Central memory CD8-positive, alpha-beta T cell (primary cell): ENCODE measurements around the gene PIWIL4.
"Not testable (repeated sequence)": the region's sequence is repeated elsewhere in the genome, so short reads cannot be mapped to it uniquely, and the experiment has no call there.

Source experiments
- ATAC-seq: fragments of 150-1000 bp; cut with Tn5 transposase; replicated peaks from 2 replicates; pipeline ENCODE4 v1.10.0; 2022; ENCODE audit warnings: mild to moderate bottlenecking, moderate FRiP score, moderate number of reproducible peaks; ENCODE audit not compliant: poor library complexity, severe bottlenecking; ENCODE audit errors: extremely low read depth
- DNase-seq, 2 donors: peaks; one replicate each; pipeline ENCODE4 v3.0.0; 2021; ENCODE audit warnings: low spot score in 2 of 2
- H3K27ac Mint-ChIP-seq: one replicate; pipeline ENCODE4 v1.8.0; 2022; ENCODE audit warnings: low read depth, mild to moderate bottlenecking, moderate library complexity, mixed read lengths
- H3K27me3 Mint-ChIP-seq: one replicate; pipeline ENCODE4 v1.8.0; 2022; ENCODE audit warnings: mixed read lengths
- H3K36me3 Mint-ChIP-seq: one replicate; pipeline ENCODE4 v1.8.0; 2022; ENCODE audit warnings: mild to moderate bottlenecking, moderate library complexity, mixed read lengths; ENCODE audit not compliant: insufficient read depth
- H3K4me1 Mint-ChIP-seq: one replicate; pipeline ENCODE4 v1.8.0; 2022; ENCODE audit warnings: mixed read lengths
- H3K4me3 Mint-ChIP-seq: one replicate; pipeline ENCODE4 v1.8.0; 2022; ENCODE audit warnings: mild to moderate bottlenecking, moderate library complexity, mixed read lengths
- H3K9me3 Mint-ChIP-seq: one replicate; pipeline ENCODE4 v1.8.0; 2022; ENCODE audit warnings: mixed read lengths

The PIWIL4 gene

DNA sequence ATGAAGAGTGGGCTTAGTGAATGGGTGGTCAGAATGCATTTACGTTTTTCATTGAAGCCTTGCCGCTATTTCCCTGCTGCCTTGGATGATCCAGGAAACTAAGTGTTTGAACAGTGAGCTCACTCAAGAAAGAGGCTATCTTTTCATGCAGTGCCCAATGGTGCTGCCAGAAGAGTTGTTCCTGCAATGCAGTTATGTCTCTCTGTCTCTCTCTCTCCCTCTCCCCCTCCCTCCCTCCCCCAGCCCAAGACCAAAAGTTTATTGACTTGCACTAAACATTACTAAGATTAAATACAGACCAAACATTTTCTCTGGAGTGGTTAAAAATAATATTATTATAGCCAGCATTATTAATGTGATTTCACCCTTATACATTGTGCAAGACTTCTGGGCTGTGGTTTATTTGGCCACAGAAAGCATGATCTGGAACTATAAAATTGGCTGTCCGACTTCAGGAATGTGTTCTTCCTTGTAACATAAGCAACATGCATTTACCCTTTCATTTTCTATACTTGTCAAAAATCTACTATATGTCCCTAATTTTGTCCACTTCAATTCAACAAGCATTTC lies 30.1 kb upstream of the PIWIL4 start:
- Mint-ChIP-seq H3K27me3 (peaks cover 69% of the 10 kb centered on the region), H3K4me3 (no peak overlapping the region), H3K4me1 (no peaks in the 10 kb centered on the region), H3K9me3 (no peaks in the 10 kb centered on the region), H3K27ac (no peak overlapping the region), H3K36me3 (no peaks in the 10 kb centered on the region)
- no peak for ATAC-seq
- DNase-seq = no peak

DNA sequence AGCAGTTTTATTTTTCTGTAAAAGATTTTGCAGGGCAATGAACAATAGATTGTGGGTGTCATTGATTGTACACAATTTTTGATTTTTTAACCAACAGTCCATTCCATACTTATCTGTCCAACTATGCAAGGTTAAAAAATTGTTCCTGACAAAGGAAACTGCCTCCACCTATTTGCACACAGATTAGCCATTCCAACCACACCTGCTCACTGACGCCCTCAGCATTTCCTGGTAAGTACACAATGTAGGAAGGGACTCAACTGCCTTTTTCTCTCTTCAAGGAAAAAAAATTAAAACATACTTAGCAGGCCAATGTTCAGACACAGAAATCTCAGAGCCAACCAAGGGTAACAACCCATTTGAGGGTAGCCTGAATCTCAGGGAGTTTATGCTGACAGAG lies 27.7 kb upstream of the PIWIL4 start:
- peaks cover 4% of the 10 kb centered on the region for H3K36me3 Mint-ChIP-seq
- H3K4me1 Mint-ChIP-seq = peaks cover 14% of the 10 kb centered on the region
- H3K27me3 Mint-ChIP-seq = peaks cover 46% of the 10 kb centered on the region

DNA sequence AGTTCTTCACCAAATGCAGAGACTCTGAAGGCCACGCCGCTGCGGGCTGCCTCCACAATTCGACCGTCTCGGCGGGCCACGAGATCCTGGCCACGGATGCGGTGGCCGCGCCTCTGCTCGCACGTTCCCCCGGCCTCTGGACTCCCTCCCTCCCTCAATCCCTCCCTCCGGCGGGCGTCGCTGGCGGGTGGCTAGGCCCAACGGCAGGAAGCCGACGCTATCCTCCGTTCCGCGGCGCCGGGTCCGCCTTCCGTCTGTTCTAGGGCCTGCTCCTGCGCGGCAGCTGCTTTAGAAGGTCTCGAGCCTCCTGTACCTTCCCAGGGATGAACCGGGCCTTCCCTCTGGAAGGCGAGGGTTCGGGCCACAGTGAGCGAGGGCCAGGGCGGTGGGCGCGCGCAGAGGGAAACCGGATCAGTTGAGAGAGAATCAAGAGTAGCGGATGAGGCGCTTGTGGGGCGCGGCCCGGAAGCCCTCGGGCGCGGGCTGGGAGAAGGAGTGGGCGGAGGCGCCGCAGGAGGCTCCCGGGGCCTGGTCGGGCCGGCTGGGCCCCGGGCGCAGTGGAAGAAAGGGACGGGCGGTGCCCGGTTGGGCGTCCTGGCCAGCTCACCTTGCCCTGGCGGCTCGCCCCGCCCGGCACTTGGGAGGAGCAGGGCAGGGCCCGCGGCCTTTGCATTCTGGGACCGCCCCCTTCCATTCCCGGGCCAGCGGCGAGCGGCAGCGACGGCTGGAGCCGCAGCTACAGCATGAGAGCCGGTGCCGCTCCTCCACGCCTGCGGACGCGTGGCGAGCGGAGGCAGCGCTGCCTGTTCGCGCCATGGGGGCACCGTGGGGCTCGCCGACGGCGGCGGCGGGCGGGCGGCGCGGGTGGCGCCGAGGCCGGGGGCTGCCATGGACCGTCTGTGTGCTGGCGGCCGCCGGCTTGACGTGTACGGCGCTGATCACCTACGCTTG lies 23.2 kb upstream of the PIWIL4 start, which contains the start of gene FUT4:
TSS of gene FUT4 (plus strand) at position 227 of the 951 bp plus-strand sequence. CDS start at position 440, 213 bp downstream.
- Mint-ChIP-seq H3K36me3 (peaks cover 9% of the 10 kb centered on the region), H3K27ac (peak within 1 kb of the TSS; percentile 99), H3K4me1 (peaks cover 38% of the 10 kb centered on the region), H3K4me3 (peak within 1 kb of the TSS; percentile 98), H3K27me3 (peaks cover 12% of the 10 kb centered on the region), H3K9me3 (no peaks in the 10 kb centered on the region)
- ATAC-seq (peak; percentile 75), DNase-seq (peak; percentile 43 to 54)

More for the DNA sequence above, 27.7 kb upstream of the PIWIL4 start:
- DNase-seq = no peak
- H3K4me3 Mint-ChIP-seq = no peak overlapping the region
- no peak overlapping the region for H3K27ac Mint-ChIP-seq
- ATAC-seq = no peak
- no peaks in the 10 kb centered on the region for H3K9me3 Mint-ChIP-seq

DNA sequence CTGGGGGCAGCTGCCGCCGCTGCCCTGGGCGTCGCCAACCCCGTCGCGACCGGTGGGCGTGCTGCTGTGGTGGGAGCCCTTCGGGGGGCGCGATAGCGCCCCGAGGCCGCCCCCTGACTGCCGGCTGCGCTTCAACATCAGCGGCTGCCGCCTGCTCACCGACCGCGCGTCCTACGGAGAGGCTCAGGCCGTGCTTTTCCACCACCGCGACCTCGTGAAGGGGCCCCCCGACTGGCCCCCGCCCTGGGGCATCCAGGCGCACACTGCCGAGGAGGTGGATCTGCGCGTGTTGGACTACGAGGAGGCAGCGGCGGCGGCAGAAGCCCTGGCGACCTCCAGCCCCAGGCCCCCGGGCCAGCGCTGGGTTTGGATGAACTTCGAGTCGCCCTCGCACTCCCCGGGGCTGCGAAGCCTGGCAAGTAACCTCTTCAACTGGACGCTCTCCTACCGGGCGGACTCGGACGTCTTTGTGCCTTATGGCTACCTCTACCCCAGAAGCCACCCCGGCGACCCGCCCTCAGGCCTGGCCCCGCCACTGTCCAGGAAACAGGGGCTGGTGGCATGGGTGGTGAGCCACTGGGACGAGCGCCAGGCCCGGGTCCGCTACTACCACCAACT lies 22.4 kb upstream of the PIWIL4 start:
- ATAC-seq (no peak), DNase-seq (peak in 1 of 2 donors; percentile 12)
- Mint-ChIP-seq H3K4me1 (peaks cover 39% of the 10 kb centered on the region), H3K27ac (peak overlapping the region; percentile 44), H3K4me3 (peak overlapping the region; percentile 98), H3K27me3 (peaks cover 6% of the 10 kb centered on the region), H3K36me3 (peaks cover 10% of the 10 kb centered on the region), H3K9me3 (no peaks in the 10 kb centered on the region)

DNA sequence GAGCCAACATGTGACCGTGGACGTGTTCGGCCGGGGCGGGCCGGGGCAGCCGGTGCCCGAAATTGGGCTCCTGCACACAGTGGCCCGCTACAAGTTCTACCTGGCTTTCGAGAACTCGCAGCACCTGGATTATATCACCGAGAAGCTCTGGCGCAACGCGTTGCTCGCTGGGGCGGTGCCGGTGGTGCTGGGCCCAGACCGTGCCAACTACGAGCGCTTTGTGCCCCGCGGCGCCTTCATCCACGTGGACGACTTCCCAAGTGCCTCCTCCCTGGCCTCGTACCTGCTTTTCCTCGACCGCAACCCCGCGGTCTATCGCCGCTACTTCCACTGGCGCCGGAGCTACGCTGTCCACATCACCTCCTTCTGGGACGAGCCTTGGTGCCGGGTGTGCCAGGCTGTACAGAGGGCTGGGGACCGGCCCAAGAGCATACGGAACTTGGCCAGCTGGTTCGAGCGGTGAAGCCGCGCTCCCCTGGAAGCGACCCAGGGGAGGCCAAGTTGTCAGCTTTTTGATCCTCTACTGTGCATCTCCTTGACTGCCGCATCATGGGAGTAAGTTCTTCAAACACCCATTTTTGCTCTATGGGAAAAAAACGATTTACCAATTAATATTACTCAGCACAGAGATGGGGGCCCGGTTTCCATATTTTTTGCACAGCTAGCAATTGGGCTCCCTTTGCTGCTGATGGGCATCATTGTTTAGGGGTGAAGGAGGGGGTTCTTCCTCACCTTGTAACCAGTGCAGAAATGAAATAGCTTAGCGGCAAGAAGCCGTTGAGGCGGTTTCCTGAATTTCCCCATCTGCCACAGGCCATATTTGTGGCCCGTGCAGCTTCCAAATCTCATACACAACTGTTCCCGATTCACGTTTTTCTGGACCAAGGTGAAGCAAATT lies 21.7 kb upstream of the PIWIL4 start:
- ATAC-seq (no peak), DNase-seq (no peak)
- peaks cover 47% of the 10 kb centered on the region for H3K4me1 Mint-ChIP-seq
- no peaks in the 10 kb centered on the region for H3K9me3 Mint-ChIP-seq
- H3K4me3 Mint-ChIP-seq = peak overlapping the region; percentile 98
- peak overlapping the region; percentile 44 for H3K27ac Mint-ChIP-seq
- peaks cover 10% of the 10 kb centered on the region for H3K36me3 Mint-ChIP-seq
- no peaks in the 10 kb centered on the region for H3K27me3 Mint-ChIP-seq

DNA sequence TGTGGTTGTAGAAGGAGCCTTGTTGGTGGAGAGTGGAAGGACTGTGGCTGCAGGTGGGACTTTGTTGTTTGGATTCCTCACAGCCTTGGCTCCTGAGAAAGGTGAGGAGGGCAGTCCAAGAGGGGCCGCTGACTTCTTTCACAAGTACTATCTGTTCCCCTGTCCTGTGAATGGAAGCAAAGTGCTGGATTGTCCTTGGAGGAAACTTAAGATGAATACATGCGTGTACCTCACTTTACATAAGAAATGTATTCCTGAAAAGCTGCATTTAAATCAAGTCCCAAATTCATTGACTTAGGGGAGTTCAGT lies 21.1 kb upstream of the PIWIL4 start:
- Mint-ChIP-seq H3K27ac (no peak overlapping the region), H3K36me3 (peaks cover 10% of the 10 kb centered on the region), H3K27me3 (no peaks in the 10 kb centered on the region), H3K4me1 (peaks cover 49% of the 10 kb centered on the region), H3K4me3 (peak overlapping the region; percentile 98), H3K9me3 (no peaks in the 10 kb centered on the region)
- DNase-seq = no peak
- ATAC-seq = no peak

DNA sequence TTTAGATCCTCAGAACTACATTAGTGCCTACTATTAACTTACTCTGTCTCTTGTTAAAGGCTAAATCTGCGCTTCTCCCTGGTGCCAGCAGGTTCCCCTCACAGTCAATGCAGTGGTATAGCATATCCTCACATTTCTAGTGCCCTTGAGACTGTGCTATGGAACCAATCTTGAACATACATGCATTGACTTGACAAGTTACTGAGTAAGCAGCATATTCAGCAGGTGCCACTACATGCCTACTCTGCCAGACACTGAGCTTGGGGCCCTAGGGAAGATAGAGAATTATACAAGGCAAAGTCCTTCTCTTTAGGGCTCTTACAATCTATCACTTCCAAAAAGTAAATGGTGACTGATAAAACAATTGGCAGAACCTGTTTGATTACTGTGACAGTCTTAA lies 20.3 kb upstream of the PIWIL4 start:
- ATAC-seq (no peak), DNase-seq (no peak)
- Mint-ChIP-seq H3K9me3 (no peaks in the 10 kb centered on the region), H3K4me1 (peaks cover 49% of the 10 kb centered on the region), H3K27me3 (no peaks in the 10 kb centered on the region), H3K4me3 (peak overlapping the region; percentile 98), H3K36me3 (peaks cover 12% of the 10 kb centered on the region), H3K27ac (no peak overlapping the region)

DNA sequence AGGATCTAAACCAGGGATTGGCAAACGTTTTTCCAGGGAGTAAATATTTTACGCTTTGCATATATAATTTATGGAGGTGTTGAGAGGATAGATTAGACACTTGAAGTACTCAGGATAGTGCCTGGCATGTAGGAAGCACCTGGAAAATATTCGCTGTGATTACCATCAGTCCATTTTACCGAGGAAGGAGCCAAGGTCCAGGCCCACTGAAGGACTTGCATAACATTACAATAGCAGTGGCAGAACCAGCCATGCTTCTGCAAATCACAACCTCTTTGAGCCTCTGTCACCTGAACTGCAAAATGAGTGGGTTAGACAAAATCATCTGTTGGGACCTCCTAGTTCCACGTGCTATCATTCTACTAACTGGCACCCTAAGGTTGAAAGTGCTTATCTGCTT lies 18.0 kb upstream of the PIWIL4 start:
- Mint-ChIP-seq H3K9me3 (no peaks in the 10 kb centered on the region), H3K4me1 (peaks cover 35% of the 10 kb centered on the region), H3K4me3 (no peak overlapping the region), H3K36me3 (peaks cover 9% of the 10 kb centered on the region), H3K27ac (no peak overlapping the region), H3K27me3 (no peaks in the 10 kb centered on the region)
- no peak for DNase-seq
- ATAC-seq = no peak

DNA sequence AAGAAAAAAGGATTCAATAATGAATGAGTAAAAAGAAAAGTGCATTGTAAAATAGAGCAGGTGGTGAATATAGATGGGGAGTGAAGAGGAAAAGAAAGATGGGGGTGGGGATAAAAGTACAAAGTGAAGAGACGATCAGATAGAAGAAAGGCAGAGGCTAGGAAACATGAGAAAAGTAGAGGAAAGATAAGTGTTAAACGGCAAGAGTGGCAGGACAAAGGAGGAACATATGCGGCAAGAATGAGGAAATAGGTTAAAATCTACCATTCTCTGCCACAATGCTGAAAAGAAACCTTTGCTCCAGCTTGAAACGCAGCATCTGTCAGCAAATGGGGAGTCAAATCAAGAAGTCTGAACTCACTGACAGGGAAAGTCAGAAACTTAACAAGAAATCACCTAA lies 16.7 kb upstream of the PIWIL4 start:
- no peak for DNase-seq
- Mint-ChIP-seq H3K9me3 (no peaks in the 10 kb centered on the region), H3K27ac (no peak overlapping the region), H3K36me3 (peaks cover 7% of the 10 kb centered on the region), H3K27me3 (no peaks in the 10 kb centered on the region), H3K4me1 (peaks cover 32% of the 10 kb centered on the region), H3K4me3 (no peak overlapping the region)
- no peak for ATAC-seq

DNA sequence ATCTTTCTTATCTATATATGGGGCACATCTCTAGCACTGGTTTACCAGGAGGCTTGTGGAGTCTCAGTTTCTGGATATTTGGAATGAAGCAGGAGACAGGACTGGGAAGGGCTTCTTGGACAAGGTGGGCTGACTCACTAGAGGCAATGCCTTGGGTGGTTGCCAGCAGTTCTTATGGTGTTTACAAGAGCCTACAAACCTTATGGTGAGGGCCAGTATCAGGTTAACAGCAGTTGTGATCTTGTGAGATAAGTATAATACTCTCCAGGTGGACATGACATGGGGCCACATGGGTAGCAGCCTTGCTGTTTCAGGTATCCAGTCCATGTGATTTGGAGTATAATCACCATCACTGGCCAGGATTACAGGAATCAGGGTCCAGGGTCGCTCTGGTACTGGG lies 13.2 kb upstream of the PIWIL4 start:
- Mint-ChIP-seq H3K4me1 (peaks cover 19% of the 10 kb centered on the region), H3K9me3 (no peaks in the 10 kb centered on the region), H3K27me3 (no peaks in the 10 kb centered on the region), H3K27ac (no peak overlapping the region), H3K4me3 (no peak overlapping the region), H3K36me3 (peaks cover 4% of the 10 kb centered on the region)
- no peak for DNase-seq
- ATAC-seq = no peak

DNA sequence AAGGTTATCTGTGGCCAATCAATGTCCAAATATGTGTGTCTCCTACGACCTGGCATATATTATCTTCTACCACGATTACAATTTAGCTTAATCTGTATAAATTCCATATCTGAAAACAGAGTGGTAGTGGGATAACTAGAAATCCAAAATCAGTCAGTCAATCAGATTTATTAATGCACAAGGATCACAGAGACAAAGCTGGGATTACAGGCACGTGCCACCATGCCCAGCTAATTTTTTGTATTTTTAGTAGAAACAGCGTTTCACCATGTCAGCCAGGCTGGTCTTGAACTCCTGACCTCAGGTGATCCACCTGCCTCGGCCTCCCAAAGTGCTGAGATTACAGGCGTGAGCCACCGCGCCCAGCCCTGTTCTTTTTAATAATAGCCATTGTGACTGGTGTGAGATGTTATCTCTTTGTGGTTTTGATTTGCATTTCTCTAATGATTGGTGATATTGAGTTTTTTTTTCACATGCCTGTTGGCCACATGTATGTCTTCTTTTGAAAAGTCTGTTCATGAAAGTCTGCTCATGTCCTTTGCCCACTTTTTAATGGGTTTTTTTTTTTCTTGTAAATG lies 11.3 kb upstream of the PIWIL4 start:
- not testable (repeated sequence) for DNase-seq, H3K4me3 Mint-ChIP-seq, ATAC-seq, H3K27ac Mint-ChIP-seq, H3K9me3 Mint-ChIP-seq, H3K36me3 Mint-ChIP-seq, H3K4me1 Mint-ChIP-seq, H3K27me3 Mint-ChIP-seq

DNA sequence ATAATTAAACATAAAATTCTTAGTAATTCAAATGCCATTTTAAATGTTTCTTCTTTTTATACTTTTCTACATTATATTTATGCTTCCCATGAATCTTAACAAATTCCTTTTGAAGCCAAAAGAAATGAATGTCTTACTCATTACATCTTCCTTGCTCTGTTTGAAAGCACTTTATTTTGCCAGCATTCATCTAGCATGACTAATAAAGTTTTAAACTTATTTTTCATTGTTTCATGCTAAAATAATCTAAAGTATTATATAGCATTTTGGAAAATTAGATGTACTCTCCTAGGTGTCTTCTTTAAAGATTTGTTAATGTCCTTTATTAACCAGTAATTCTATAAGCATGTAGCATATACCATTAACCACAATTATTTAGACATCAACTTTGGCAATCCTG lies 9.7 kb upstream of the PIWIL4 start:
- DNase-seq = no peak
- ATAC-seq = no peak
- H3K27me3 Mint-ChIP-seq = no peaks in the 10 kb centered on the region
- H3K4me3 Mint-ChIP-seq = no peak overlapping the region
- no peaks in the 10 kb centered on the region for H3K36me3 Mint-ChIP-seq
- no peak overlapping the region for H3K27ac Mint-ChIP-seq
- peaks cover 8% of the 10 kb centered on the region for H3K4me1 Mint-ChIP-seq
- no peaks in the 10 kb centered on the region for H3K9me3 Mint-ChIP-seq
